Mesothelial cell of epicardium (in vitro differentiated cells): Measurements from ENCODE around the gene MEIS3. TPM values are rescaled to one million over a fixed set of nuclear protein-coding genes. Genes with fewer than 3 reads are reported as not detected.

Source experiments
- DNase-seq, 2 experiments: peaks; one replicate each; pipeline ENCODE4 v3.0.0; 2021; ENCODE audit warnings: low spot score in 2 of 2; ENCODE audit not compliant: unreplicated experiment in 2 of 2
- H3K27ac Mint-ChIP-seq: 2 replicates; pipeline ENCODE4 v1.8.0; 2021; ENCODE audit warnings: mixed read lengths
- H3K27me3 Mint-ChIP-seq: 2 replicates; pipeline ENCODE4 v1.8.0; 2021; ENCODE audit warnings: low read depth, mixed read lengths
- H3K36me3 Mint-ChIP-seq: 2 replicates; pipeline ENCODE4 v1.8.0; 2021; ENCODE audit warnings: mixed read lengths
- H3K4me1 Mint-ChIP-seq: 2 replicates; pipeline ENCODE4 v1.8.0; 2021; ENCODE audit warnings: mixed read lengths
- H3K4me3 Mint-ChIP-seq: 2 replicates; pipeline ENCODE4 v1.8.0; 2021; ENCODE audit warnings: mild to moderate bottlenecking, moderate library complexity, mixed read lengths
- H3K9me3 Mint-ChIP-seq: 2 replicates; pipeline ENCODE4 v1.8.0; 2021; ENCODE audit warnings: mixed read lengths
- CTCF ChIP-seq: fragments of 200-600 bp; sonication (generic); IDR thresholded peaks from one replicate; pipeline ENCODE4 v1.5.0; 2021; ENCODE audit warnings: antibody characterized with exemption; ENCODE audit not compliant: unreplicated experiment
- total RNA-seq: library from RNA; stranded (reverse); gene quantifications from 3 replicates; pipeline ENCODE4 v1.2.1, GENCODE V29; 2021

Gene MEIS3
- total RNA-seq, 1 donor from 2014 or later = 273 TPM

- peaks cover 6% of the 10 kb centered on the region for H3K36me3 Mint-ChIP-seq
- H3K27ac Mint-ChIP-seq = no peak overlapping the region
- H3K9me3 Mint-ChIP-seq = peaks cover 11% of the 10 kb centered on the region
- no peak for DNase-seq
- H3K4me1 Mint-ChIP-seq = no peaks in the 10 kb centered on the region
- no peak overlapping the region for H3K4me3 Mint-ChIP-seq
- H3K27me3 Mint-ChIP-seq = peaks cover 35% of the 10 kb centered on the region
- no peak for TF ChIP-seq CTCF
Observed at GRCh38 chr19:47459477-47459876, 40.1 kb upstream of the MEIS3 start.

- Mint-ChIP-seq H3K4me1 (no peaks in the 10 kb centered on the region), H3K27ac (no peak overlapping the region), H3K4me3 (no peak overlapping the region), H3K27me3 (peaks cover 37% of the 10 kb centered on the region), H3K9me3 (peaks cover 11% of the 10 kb centered on the region), H3K36me3 (peaks cover 6% of the 10 kb centered on the region)
- TF ChIP-seq CTCF = no peak
- DNase-seq = no peak
Observed at GRCh38 chr19:47458672-47459071, 39.3 kb upstream of the MEIS3 start.

GRCh38 chr19:47456721-47457474, 37.6 kb upstream of the MEIS3 start:
- Mint-ChIP-seq H3K9me3 (peaks cover 11% of the 10 kb centered on the region), H3K36me3 (peaks cover 6% of the 10 kb centered on the region), H3K27me3 (peaks cover 44% of the 10 kb centered on the region), H3K4me1 (no peaks in the 10 kb centered on the region), H3K27ac (no peak overlapping the region), H3K4me3 (no peak overlapping the region)
- TF ChIP-seq CTCF = no peak
- DNase-seq = no peak

DNA sequence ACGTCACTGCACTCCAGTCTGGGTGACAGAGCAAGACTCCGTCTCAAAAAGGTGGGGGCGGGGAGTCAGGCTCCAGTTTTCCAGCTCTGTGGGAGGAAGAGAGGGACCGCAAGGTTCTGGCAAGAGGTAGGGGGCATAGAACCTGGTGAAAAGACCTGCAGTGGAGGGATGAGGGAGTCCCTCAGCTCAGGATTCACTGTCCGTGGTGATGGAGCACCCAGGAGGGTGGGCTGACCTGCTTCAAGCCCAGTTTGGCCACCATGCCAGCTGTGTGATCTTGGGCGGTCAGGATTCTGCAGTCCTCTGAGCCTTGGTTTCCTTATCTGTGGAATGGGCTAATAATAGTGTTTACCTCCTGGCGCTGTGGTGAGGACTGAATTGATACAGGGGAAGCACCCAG, 31.2 kb upstream of the MEIS3 start:
- H3K9me3 Mint-ChIP-seq = peaks cover 4% of the 10 kb centered on the region

GRCh38 chr19:47448360-47448727, 29.0 kb upstream of the MEIS3 start:
- TF ChIP-seq CTCF = no peak
- DNase-seq = no peak
- H3K9me3 Mint-ChIP-seq = no peaks in the 10 kb centered on the region
- H3K4me3 Mint-ChIP-seq = no peak overlapping the region
- peaks cover 89% of the 10 kb centered on the region for H3K27me3 Mint-ChIP-seq
- no peak overlapping the region for H3K27ac Mint-ChIP-seq
- H3K36me3 Mint-ChIP-seq = no peaks in the 10 kb centered on the region
- H3K4me1 Mint-ChIP-seq = peaks cover 17% of the 10 kb centered on the region

More for the DNA sequence above, 31.2 kb upstream of the MEIS3 start:
- no peak overlapping the region for H3K4me3 Mint-ChIP-seq
- no peak for TF ChIP-seq CTCF
- peaks cover 87% of the 10 kb centered on the region for H3K27me3 Mint-ChIP-seq
- H3K36me3 Mint-ChIP-seq = peaks cover 1% of the 10 kb centered on the region
- no peak for DNase-seq
- H3K27ac Mint-ChIP-seq = no peak overlapping the region
- H3K4me1 Mint-ChIP-seq = peaks cover 15% of the 10 kb centered on the region
